Central memory CD8-positive, alpha-beta T cell (primary cell): ENCODE measurements around the gene CCDC201.
"Not testable (repeated sequence)": the region's sequence is repeated elsewhere in the genome, so short reads cannot be mapped to it uniquely, and the experiment has no call there.

Source experiments
- ATAC-seq: fragments of 150-1000 bp; cut with Tn5 transposase; replicated peaks from 2 replicates; pipeline ENCODE4 v1.10.0; 2022; ENCODE audit warnings: mild to moderate bottlenecking, moderate FRiP score, moderate number of reproducible peaks; ENCODE audit not compliant: poor library complexity, severe bottlenecking; ENCODE audit errors: extremely low read depth
- DNase-seq, 2 donors: peaks; one replicate each; pipeline ENCODE4 v3.0.0; 2021; ENCODE audit warnings: low spot score in 2 of 2
- H3K27ac Mint-ChIP-seq: one replicate; pipeline ENCODE4 v1.8.0; 2022; ENCODE audit warnings: low read depth, mild to moderate bottlenecking, moderate library complexity, mixed read lengths
- H3K27me3 Mint-ChIP-seq: one replicate; pipeline ENCODE4 v1.8.0; 2022; ENCODE audit warnings: mixed read lengths
- H3K36me3 Mint-ChIP-seq: one replicate; pipeline ENCODE4 v1.8.0; 2022; ENCODE audit warnings: mild to moderate bottlenecking, moderate library complexity, mixed read lengths; ENCODE audit not compliant: insufficient read depth
- H3K4me1 Mint-ChIP-seq: one replicate; pipeline ENCODE4 v1.8.0; 2022; ENCODE audit warnings: mixed read lengths
- H3K4me3 Mint-ChIP-seq: one replicate; pipeline ENCODE4 v1.8.0; 2022; ENCODE audit warnings: mild to moderate bottlenecking, moderate library complexity, mixed read lengths
- H3K9me3 Mint-ChIP-seq: one replicate; pipeline ENCODE4 v1.8.0; 2022; ENCODE audit warnings: mixed read lengths

The CCDC201 gene

GRCh38 chr7:45814216-45815118 lies 58.4 kb downstream of the CCDC201 start:
- H3K4me1 Mint-ChIP-seq, DNase-seq, H3K9me3 Mint-ChIP-seq, H3K36me3 Mint-ChIP-seq, ATAC-seq, H3K4me3 Mint-ChIP-seq, H3K27ac Mint-ChIP-seq, H3K27me3 Mint-ChIP-seq: not testable (repeated sequence)

DNA sequence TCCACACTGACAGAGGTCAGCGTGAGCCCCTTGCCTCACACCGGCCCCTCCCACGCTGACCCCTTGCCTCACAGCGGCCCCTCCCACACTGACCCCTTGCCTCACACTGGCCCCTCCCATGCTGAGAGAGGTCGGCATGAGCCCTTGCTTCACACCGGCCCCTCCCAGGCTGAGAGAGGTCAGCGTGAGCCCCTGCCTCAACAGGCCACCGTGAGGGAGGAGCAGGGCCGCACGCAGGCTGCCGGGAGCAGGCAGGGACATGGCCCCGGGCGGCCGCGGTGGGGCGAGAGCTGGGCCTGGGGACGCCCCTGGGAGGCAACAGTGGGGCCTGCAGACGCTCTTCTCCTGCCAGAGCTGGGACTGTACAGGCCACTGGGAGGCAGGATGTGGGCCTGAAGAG lies 59.1 kb downstream of the CCDC201 start:
- DNase-seq, ATAC-seq, H3K27ac Mint-ChIP-seq, H3K4me3 Mint-ChIP-seq, H3K27me3 Mint-ChIP-seq, H3K36me3 Mint-ChIP-seq, H3K9me3 Mint-ChIP-seq, H3K4me1 Mint-ChIP-seq: not testable (repeated sequence)

DNA sequence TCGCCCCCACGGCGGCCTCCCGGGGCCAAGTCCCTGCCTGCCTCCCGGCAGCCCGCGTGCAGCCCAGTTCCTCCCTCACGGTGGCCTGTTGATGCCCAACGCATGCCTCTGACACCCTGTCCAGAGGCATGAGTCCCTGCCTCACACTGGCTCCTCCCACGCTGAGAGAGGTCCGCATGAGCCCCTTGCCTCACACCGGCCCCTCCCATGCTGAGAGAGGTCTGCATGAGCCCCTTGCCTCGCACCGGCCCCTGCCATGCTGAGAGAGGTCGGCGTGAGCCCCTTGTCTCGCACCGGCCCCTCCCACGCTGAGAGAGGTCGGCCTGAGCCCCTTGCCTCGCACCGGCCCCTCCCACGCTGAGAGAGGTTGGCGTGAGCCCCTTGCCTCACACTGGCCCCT lies 59.9 kb downstream of the CCDC201 start:
- Mint-ChIP-seq H3K36me3 (peaks cover 1% of the 10 kb centered on the region), H3K27me3 (no peaks in the 10 kb centered on the region), H3K9me3 (no peaks in the 10 kb centered on the region), H3K4me3 (no peak overlapping the region), H3K27ac (no peak overlapping the region), H3K4me1 (no peaks in the 10 kb centered on the region)
- no peak for ATAC-seq
- no peak for DNase-seq

GRCh38 chr7:45811652-45812234 lies 61.1 kb downstream of the CCDC201 start:
- ATAC-seq, H3K27me3 Mint-ChIP-seq, H3K9me3 Mint-ChIP-seq: not testable (repeated sequence)

GRCh38 chr7:45810451-45811005 lies 62.4 kb downstream of the CCDC201 start:
- not testable (repeated sequence) for H3K4me3 Mint-ChIP-seq, ATAC-seq, H3K36me3 Mint-ChIP-seq, H3K27me3 Mint-ChIP-seq, DNase-seq, H3K27ac Mint-ChIP-seq, H3K9me3 Mint-ChIP-seq, H3K4me1 Mint-ChIP-seq

More at GRCh38 chr7:45811652-45812234, 61.1 kb downstream of the CCDC201 start:
- H3K27ac Mint-ChIP-seq, H3K4me3 Mint-ChIP-seq, H3K36me3 Mint-ChIP-seq, DNase-seq, H3K4me1 Mint-ChIP-seq: not testable (repeated sequence)
